Trophoblast cell (in vitro differentiated cells and primary cell): ENCODE data around the gene TRDN.

Experiments
- DNase-seq, 2 donors: peaks; one replicate each; pipeline ENCODE4 v3.0.0-alpha.2; 2016
- H2AFZ ChIP-seq: 2 replicates; pipeline ENCODE4 v1.6.1; 2013; ENCODE audit warnings: low read length, moderate library complexity, mild to moderate bottlenecking; ENCODE audit not compliant: insufficient read depth, poor library complexity
- H2AK5ac ChIP-seq: 2 replicates; pipeline ENCODE4 v1.6.1; 2013; ENCODE audit warnings: mild to moderate bottlenecking, low read length
- H2BK120ac ChIP-seq: 2 replicates; pipeline ENCODE4 v1.6.1; 2013; ENCODE audit warnings: low read length, mild to moderate bottlenecking, moderate library complexity; ENCODE audit not compliant: insufficient read depth, poor library complexity
- H2BK12ac ChIP-seq: 2 replicates; pipeline ENCODE4 v1.6.1; 2013; ENCODE audit warnings: mild to moderate bottlenecking, low read length, moderate library complexity
- H2BK5ac ChIP-seq: 2 replicates; pipeline ENCODE4 v1.6.1; 2013; ENCODE audit warnings: low read length, low read depth, moderate library complexity, mild to moderate bottlenecking; ENCODE audit not compliant: poor library complexity
- H3K14ac ChIP-seq: 2 replicates; pipeline ENCODE4 v1.6.1; 2013; ENCODE audit warnings: mild to moderate bottlenecking, low read length
- H3K18ac ChIP-seq: 2 replicates; pipeline ENCODE4 v1.6.1; 2013; ENCODE audit warnings: mild to moderate bottlenecking, low read length
- H3K23ac ChIP-seq: 2 replicates; pipeline ENCODE4 v1.6.1; 2013; ENCODE audit warnings: low read length
- H3K27ac ChIP-seq: 2 replicates; pipeline ENCODE4 v1.5.1; 2013; ENCODE audit warnings: low read depth, mild to moderate bottlenecking, inconsistent platforms, low read length, moderate library complexity
- H3K27me3 ChIP-seq: 2 replicates; pipeline ENCODE4 v1.6.1; 2013; ENCODE audit warnings: inconsistent platforms, mild to moderate bottlenecking, low read length, moderate library complexity; ENCODE audit not compliant: insufficient read depth
- H3K36me3 ChIP-seq, 2 experiments: 1 replicate in 1 of 2; 2 replicates in 1 of 2; pipeline ENCODE4 v1.6.1; 2013; ENCODE audit warnings: low read length in 2 of 2, mild to moderate bottlenecking in 2 of 2, moderate library complexity in 1 of 2; ENCODE audit not compliant: insufficient read depth in 2 of 2, control insufficient read depth in 1 of 2
- H3K4ac ChIP-seq: 2 replicates; pipeline ENCODE4 v1.6.1; 2013; ENCODE audit warnings: low read depth, mild to moderate bottlenecking, low read length, moderate library complexity
- H3K4me1 ChIP-seq, 2 experiments: 1 replicate in 1 of 2; 2 replicates in 1 of 2; pipeline ENCODE4 v1.6.1; 2013; ENCODE audit warnings: low read length in 2 of 2, mild to moderate bottlenecking in 2 of 2, moderate library complexity in 1 of 2; ENCODE audit not compliant: insufficient read depth in 2 of 2, control insufficient read depth in 1 of 2
- H3K4me2 ChIP-seq: 2 replicates; pipeline ENCODE4 v1.6.1; 2013; ENCODE audit warnings: inconsistent platforms, mild to moderate bottlenecking, low read length, moderate library complexity
- H3K4me3 ChIP-seq: 2 replicates; pipeline ENCODE4 v1.5.1; 2013; ENCODE audit warnings: mild to moderate bottlenecking, low read depth, low read length, inconsistent platforms
- H3K79me1 ChIP-seq: one replicate; pipeline ENCODE4 v1.6.1; 2013; ENCODE audit warnings: low read length
- H3K79me2 ChIP-seq: 2 replicates; pipeline ENCODE4 v1.6.1; 2013; ENCODE audit warnings: low read length, mild to moderate bottlenecking; ENCODE audit not compliant: control insufficient read depth, insufficient read depth, poor library complexity
- H3K9ac ChIP-seq: 2 replicates; pipeline ENCODE4 v1.6.1; 2013; ENCODE audit warnings: mild to moderate bottlenecking, low read length
- H3K9me3 ChIP-seq: 2 replicates; pipeline ENCODE4 v1.6.1; 2013; ENCODE audit warnings: low read depth, mild to moderate bottlenecking, control low read depth, inconsistent platforms, low read length; ENCODE audit not compliant: insufficient read depth
- H4K12ac ChIP-seq: 2 replicates; pipeline ENCODE4 v1.6.1; 2013; ENCODE audit warnings: low read depth, mild to moderate bottlenecking, low read length, moderate library complexity
- H4K8ac ChIP-seq: 2 replicates; pipeline ENCODE4 v1.6.1; 2013; ENCODE audit warnings: low read depth, mild to moderate bottlenecking, low read length, moderate library complexity
- H4K91ac ChIP-seq: one replicate; pipeline ENCODE4 v1.6.1; 2013; ENCODE audit warnings: low read depth, mild to moderate bottlenecking, low read length, moderate library complexity
- WGBS: extraction: QIAGEN DNeasy Blood & Tissue Kit; methylation state at CpG from one replicate; pipeline ENCODE4 v1.1.7; 2013; ENCODE audit warnings: missing lambda C conversion rate; ENCODE audit not compliant: insufficient read length, insufficient coverage; ENCODE audit errors: extremely low coverage; 5-methylcytosine and 5-hydroxymethylcytosine counted together

The TRDN gene

GRCh38 chr6:123598011-123598410 lies 38.7 kb downstream of the TRDN start:
- Histone ChIP-seq H2BK5ac (no peak overlapping the region), H3K18ac (no peak overlapping the region), H2AK5ac (no peak overlapping the region), H3K4me1 (no peaks in the 10 kb centered on the region), H3K4me2 (no peak overlapping the region), H4K91ac (no peak overlapping the region), H3K9ac (no peak overlapping the region), H3K4ac (no peak overlapping the region), H3K14ac (no peak overlapping the region), H3K9me3 (no peaks in the 10 kb centered on the region), H4K8ac (no peak overlapping the region), H4K12ac (no peak overlapping the region), H2BK120ac (no peak overlapping the region), H3K79me2 (no peaks in the 10 kb centered on the region), H3K4me3 (no peak overlapping the region), H3K36me3 (no peaks in the 10 kb centered on the region), H2BK12ac (no peak overlapping the region), H3K27ac (no peak overlapping the region), H2AFZ (no peak overlapping the region), H3K79me1 (no peaks in the 10 kb centered on the region), H3K23ac (no peak overlapping the region), H3K27me3 (no peaks in the 10 kb centered on the region)
- no peak for DNase-seq
- WGBS, result no CpG with 5 or more reads among the region's 3 CpGs

DNA sequence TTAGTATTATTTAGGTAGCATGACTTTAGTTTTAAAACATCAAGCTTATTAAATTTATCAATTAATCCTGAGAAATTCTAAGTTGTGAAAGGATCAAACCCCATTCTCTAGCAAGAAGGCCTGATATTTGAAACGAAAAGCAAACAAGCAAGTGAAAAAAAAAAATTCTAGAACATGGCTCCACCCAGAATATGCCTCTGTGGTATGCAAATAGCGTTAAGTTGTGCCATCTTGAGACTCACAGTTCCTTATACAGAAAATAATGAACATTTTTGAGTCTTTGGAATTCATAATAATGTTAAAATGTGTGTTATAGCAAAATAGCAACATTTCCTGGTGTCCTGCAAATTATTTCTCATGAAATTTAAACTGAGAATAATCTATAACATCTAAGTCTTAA lies 42.0 kb downstream of the TRDN start:
- no peak overlapping the region for H3K23ac ChIP-seq
- no peak overlapping the region for H3K27ac ChIP-seq
- H2BK120ac ChIP-seq, result no peak overlapping the region
- H3K4me2 ChIP-seq, result no peak overlapping the region
- H2BK5ac ChIP-seq, result no peak overlapping the region
- WGBS, result no CpG with 5 or more reads among the region's 2 CpGs
- no peak overlapping the region for H3K4ac ChIP-seq
- no peak for DNase-seq
- no peaks in the 10 kb centered on the region for H3K27me3 ChIP-seq
- H3K4me3 ChIP-seq, result no peak overlapping the region
- H2AK5ac ChIP-seq, result no peak overlapping the region
- no peak overlapping the region for H2BK12ac ChIP-seq
- H3K79me2 ChIP-seq, result no peaks in the 10 kb centered on the region
- no peaks in the 10 kb centered on the region for H3K4me1 ChIP-seq
- H3K14ac ChIP-seq, result no peak overlapping the region
- no peak overlapping the region for H3K18ac ChIP-seq
- H4K12ac ChIP-seq, result no peak overlapping the region
- no peak overlapping the region for H2AFZ ChIP-seq
- no peaks in the 10 kb centered on the region for H3K36me3 ChIP-seq
- no peak overlapping the region for H4K91ac ChIP-seq
- no peak overlapping the region for H4K8ac ChIP-seq
- H3K9ac ChIP-seq, result no peak overlapping the region
- no peaks in the 10 kb centered on the region for H3K79me1 ChIP-seq
- H3K9me3 ChIP-seq, result no peaks in the 10 kb centered on the region

DNA sequence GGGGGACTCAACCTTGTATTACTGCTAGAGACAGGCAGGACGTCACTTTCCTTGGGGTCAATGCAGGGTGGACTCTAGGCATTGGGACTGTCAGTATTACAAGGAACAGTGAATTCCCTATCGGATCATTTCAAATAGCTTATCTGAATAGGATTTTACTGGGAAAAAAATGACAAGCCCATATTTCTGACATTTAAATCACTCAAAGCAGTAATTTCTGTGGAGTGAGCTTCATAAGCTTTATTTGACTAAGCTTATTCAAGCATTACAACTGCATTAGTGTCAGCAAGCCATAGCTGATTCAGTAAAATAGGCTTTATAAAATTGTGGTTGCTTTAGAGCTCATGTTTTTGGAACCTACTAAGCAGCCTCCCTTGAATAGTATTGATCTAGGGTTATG lies 44.3 kb downstream of the TRDN start:
- H4K91ac ChIP-seq, result no peak overlapping the region

DNA sequence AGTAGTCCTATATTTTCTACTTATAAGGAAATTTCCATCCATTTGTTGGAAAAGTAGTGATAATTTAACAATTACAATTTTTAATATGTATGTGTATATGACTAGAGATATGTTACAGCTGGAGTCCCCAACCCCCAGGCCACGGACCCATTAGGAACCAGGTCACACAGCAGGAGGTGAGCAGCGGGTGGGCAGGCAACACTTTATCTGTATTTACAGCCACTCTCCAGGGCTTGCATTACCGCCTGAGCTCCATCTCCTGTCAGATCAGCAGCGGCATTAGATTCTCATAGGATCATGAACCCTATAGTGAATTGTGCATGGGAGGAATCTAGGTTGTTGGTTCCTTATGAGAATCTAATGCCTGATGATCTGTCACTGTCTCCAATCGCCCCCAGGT lies 46.8 kb downstream of the TRDN start:
- H4K91ac ChIP-seq, result no peak overlapping the region
- no peak overlapping the region for H2BK120ac ChIP-seq
- no peak overlapping the region for H3K4me3 ChIP-seq
- no peaks in the 10 kb centered on the region for H3K9me3 ChIP-seq
- H3K79me2 ChIP-seq, result no peaks in the 10 kb centered on the region
- H3K4ac ChIP-seq, result no peak overlapping the region
- H4K8ac ChIP-seq, result no peak overlapping the region
- H2AK5ac ChIP-seq, result no peak overlapping the region
- DNase-seq, result no peak
- no peak overlapping the region for H2BK12ac ChIP-seq
- no peak overlapping the region for H2BK5ac ChIP-seq
- no peak overlapping the region for H4K12ac ChIP-seq
- H3K9ac ChIP-seq, result no peak overlapping the region
- no peaks in the 10 kb centered on the region for H3K79me1 ChIP-seq
- H3K4me2 ChIP-seq, result no peak overlapping the region
- H3K36me3 ChIP-seq, result no peaks in the 10 kb centered on the region
- no peak overlapping the region for H3K27ac ChIP-seq
- H3K27me3 ChIP-seq, result no peaks in the 10 kb centered on the region
- no peak overlapping the region for H2AFZ ChIP-seq
- no peak overlapping the region for H3K23ac ChIP-seq
- WGBS, result no CpG with 5 or more reads among the region's 5 CpGs
- H3K4me1 ChIP-seq, result peaks cover 0 to 3% of the 10 kb centered on the region in 2 experiments
- no peak overlapping the region for H3K14ac ChIP-seq
- H3K18ac ChIP-seq, result no peak overlapping the region

More for the DNA sequence above, 44.3 kb downstream of the TRDN start:
- no peak overlapping the region for H3K4me2 ChIP-seq
- H3K18ac ChIP-seq, result no peak overlapping the region
- no peak overlapping the region for H3K23ac ChIP-seq
- H3K27ac ChIP-seq, result no peak overlapping the region
- H3K36me3 ChIP-seq, result no peaks in the 10 kb centered on the region
- no peak overlapping the region for H3K9ac ChIP-seq
- no peak overlapping the region for H3K4ac ChIP-seq
- no peaks in the 10 kb centered on the region for H3K27me3 ChIP-seq
- no peak overlapping the region for H2AK5ac ChIP-seq
- no peak overlapping the region for H2AFZ ChIP-seq
- no CpG with 5 or more reads among the region's 2 CpGs for WGBS
- peaks cover 0 to 3% of the 10 kb centered on the region in 2 experiments for H3K4me1 ChIP-seq
- no peak overlapping the region for H3K4me3 ChIP-seq
- H2BK5ac ChIP-seq, result no peak overlapping the region
- no peaks in the 10 kb centered on the region for H3K79me1 ChIP-seq
- no peak overlapping the region for H4K12ac ChIP-seq
- H2BK12ac ChIP-seq, result no peak overlapping the region
- no peaks in the 10 kb centered on the region for H3K9me3 ChIP-seq
- H4K8ac ChIP-seq, result no peak overlapping the region
- H3K14ac ChIP-seq, result no peak overlapping the region
- H2BK120ac ChIP-seq, result no peak overlapping the region
- H3K79me2 ChIP-seq, result no peaks in the 10 kb centered on the region
- no peak for DNase-seq
